ENCODE results near the gene ZKSCAN3. TPM values are rescaled to one million over a fixed set of nuclear protein-coding genes. Genes with fewer than 3 reads are reported as not detected.

The ZKSCAN3 gene
- total RNA-seq, 1 donor from 2014 or later, result 12.3 TPM

GRCh38 chr6:28383235-28384142, 33.7 kb downstream of the ZKSCAN3 start:
- H3K36me3 Mint-ChIP-seq, result peaks cover 57% of the 10 kb centered on the region
- TF ChIP-seq CTCF (IDR thresholded peaks at IDR 0.05) (peak; percentile 71), EZH2 (IDR thresholded peaks at IDR 0.05) (no peak)
- peak overlapping the region; percentile 81 for H3K4me3 Mint-ChIP-seq
- peaks cover 9% of the 10 kb centered on the region for H3K4me1 Mint-ChIP-seq
- no peaks in the 10 kb centered on the region for H3K27me3 Mint-ChIP-seq (ENCODE audit: insufficient read depth, low read depth)
- H3K27ac Mint-ChIP-seq, result peak overlapping the region; percentile 68
- peaks cover 10% of the 10 kb centered on the region for H3K4me1 ChIP-seq
- H3F3A ChIP-seq (ENCODE audit: low read depth), result peaks cover 39% of the 10 kb centered on the region
- no peak overlapping the region for H3K27ac ChIP-seq
- H3K36me3 ChIP-seq, result peaks cover 38% of the 10 kb centered on the region
- peaks cover 3% of the 10 kb centered on the region for H3K9me3 Mint-ChIP-seq
- H3K27me3 ChIP-seq, result no peaks in the 10 kb centered on the region
- H3K9ac ChIP-seq, result no peak overlapping the region
- H2AFZ ChIP-seq (replicated peaks), result peak overlapping the region; percentile 67
- H4K20me1 ChIP-seq (ENCODE audit: low read depth), result peaks cover 40% of the 10 kb centered on the region
- H3K4me2 ChIP-seq, result peak overlapping the region; percentile 75
- H3K79me2 ChIP-seq (ENCODE audit: low read depth), result peaks cover 80% of the 10 kb centered on the region
- peaks cover under 1% of the 10 kb centered on the region for H3K9me3 ChIP-seq (ENCODE audit: low read depth)
- peak; percentile 95 for DNase-seq (ENCODE audit: low spot score)
- H3K4me3 ChIP-seq, result peak overlapping the region; percentile 58

- Histone ChIP-seq H3K4me3 (peak overlapping the region; percentile 58), H3K27ac (no peak overlapping the region)
- no peak overlapping the region for H3K27ac Mint-ChIP-seq
These were observed 34.4 kb downstream of the ZKSCAN3 start for GRCh38 chr6:28384143-28384533.

GRCh38 chr6:28390688-28391087, 40.9 kb downstream of the ZKSCAN3 start:
- TF ChIP-seq EZH2phosphoT487 (IDR thresholded peaks at IDR 0.05), result no peak
- H3K36me3 ChIP-seq, result peaks cover 17% of the 10 kb centered on the region
- peaks cover 8% of the 10 kb centered on the region for H3F3A ChIP-seq (ENCODE audit: low read depth)
- H3K9me3 ChIP-seq (ENCODE audit: low read depth), result no peaks in the 10 kb centered on the region
- peaks cover 93% of the 10 kb centered on the region for H4K20me1 ChIP-seq (ENCODE audit: low read depth)
- Mint-ChIP-seq H3K4me1 (peaks cover 7% of the 10 kb centered on the region), H3K36me3 (peaks cover 60% of the 10 kb centered on the region), H3K4me3 (no peak overlapping the region), H3K27ac (no peak overlapping the region), H3K27me3 (ENCODE audit: insufficient read depth, low read depth) (no peaks in the 10 kb centered on the region), H3K9me3 (no peaks in the 10 kb centered on the region)
- H3K4me2 ChIP-seq, result no peak overlapping the region
- H3K79me2 ChIP-seq (ENCODE audit: low read depth), result peaks cover 98% of the 10 kb centered on the region
- H3K9ac ChIP-seq, result no peak overlapping the region
- peaks cover 8% of the 10 kb centered on the region for H3K4me1 ChIP-seq
- DNase-seq (ENCODE audit: low spot score), result no peak
- no peak overlapping the region for H3K4me3 ChIP-seq
- no peak overlapping the region for H2AFZ ChIP-seq (replicated peaks)
- H3K27me3 ChIP-seq, result no peaks in the 10 kb centered on the region
- no peak overlapping the region for H3K27ac ChIP-seq

More at GRCh38 chr6:28384143-28384533, 34.4 kb downstream of the ZKSCAN3 start:
- Histone ChIP-seq H3K4me2 (peak overlapping the region; percentile 75), H3K79me2 (ENCODE audit: low read depth) (peaks cover 81% of the 10 kb centered on the region), H3K27me3 (no peaks in the 10 kb centered on the region), H3K9me3 (ENCODE audit: low read depth) (no peaks in the 10 kb centered on the region), H4K20me1 (ENCODE audit: low read depth) (peaks cover 47% of the 10 kb centered on the region), H3K4me1 (peaks cover 10% of the 10 kb centered on the region), H3K36me3 (peaks cover 35% of the 10 kb centered on the region), H3K9ac (no peak overlapping the region), H2AFZ (replicated peaks) (no peak overlapping the region), H3F3A (ENCODE audit: low read depth) (peaks cover 39% of the 10 kb centered on the region)
- peaks cover 3% of the 10 kb centered on the region for H3K9me3 Mint-ChIP-seq
- H3K27me3 Mint-ChIP-seq (ENCODE audit: insufficient read depth, low read depth), result no peaks in the 10 kb centered on the region
- H3K4me1 Mint-ChIP-seq, result peaks cover 9% of the 10 kb centered on the region
- DNase-seq (ENCODE audit: low spot score), result no peak
- peaks cover 61% of the 10 kb centered on the region for H3K36me3 Mint-ChIP-seq
- H3K4me3 Mint-ChIP-seq, result peak overlapping the region; percentile 81
- TF ChIP-seq CTCF (IDR thresholded peaks at IDR 0.05) (no peak), EZH2phosphoT487 (IDR thresholded peaks at IDR 0.05) (no peak), EZH2 (IDR thresholded peaks at IDR 0.05) (no peak)
